Small intestine (tissue), 7 donors: ENCODE results near the gene MARK3. TPM values are rescaled to one million over a fixed set of nuclear protein-coding genes. Genes with fewer than 3 reads are reported as not detected.

Experiments
- DNase-seq, 2 donors: peaks; one replicate each; pipeline versions ENCODE4 v3.0.0 to v3.0.0-alpha.2; 2013
- FAIRE-seq: peaks from 2 replicates; lab custom pipeline; 2012; peaks lifted over from hg19 to GRCh38; lab: Jason Lieb, UNC
- H3K27ac ChIP-seq, 3 donors: one replicate each; pipeline ENCODE4 v1.5.1; 2013; ENCODE audit warnings: low read length in 2 of 3, mild to moderate bottlenecking in 2 of 3, control low read depth in 1 of 3, inconsistent platforms in 1 of 3, low read depth in 1 of 3, moderate library complexity in 1 of 3
- H3K27me3 ChIP-seq, 3 donors: one replicate each; pipeline ENCODE4 v1.6.1; 2013; ENCODE audit warnings: low read length in 3 of 3, inconsistent platforms in 1 of 3; ENCODE audit not compliant: control insufficient read depth in 3 of 3, insufficient read depth in 3 of 3
- H3K36me3 ChIP-seq, 3 donors: one replicate each; pipeline ENCODE4 v1.6.1; 2013; ENCODE audit warnings: low read length in 3 of 3, inconsistent platforms in 1 of 3, low read depth in 1 of 3, mild to moderate bottlenecking in 1 of 3, moderate library complexity in 1 of 3; ENCODE audit not compliant: control insufficient read depth in 3 of 3, insufficient read depth in 2 of 3
- H3K4me1 ChIP-seq, 3 donors: one replicate each; pipeline ENCODE4 v1.6.1; 2013; ENCODE audit warnings: low read length in 2 of 3, inconsistent platforms in 1 of 3, low read depth in 1 of 3, mild to moderate bottlenecking in 1 of 3, moderate library complexity in 1 of 3; ENCODE audit not compliant: control insufficient read depth in 3 of 3, insufficient read depth in 2 of 3
- H3K4me3 ChIP-seq, 3 donors: one replicate each; pipeline ENCODE4 v1.5.1; 2013; ENCODE audit warnings: low read length in 3 of 3, control low read depth in 1 of 3, inconsistent platforms in 1 of 3, low read depth in 1 of 3, mild to moderate bottlenecking in 1 of 3, moderate library complexity in 1 of 3
- H3K9me3 ChIP-seq, 2 donors: one replicate each; pipeline ENCODE4 v1.6.1; 2013; ENCODE audit warnings: low read depth in 1 of 2, low read length in 1 of 2; ENCODE audit not compliant: control insufficient read depth in 2 of 2, insufficient read depth in 1 of 2
- WGBS, 3 donors: extraction: QIAGEN DNeasy Blood & Tissue Kit; methylation state at CpG; one replicate each; pipeline ENCODE4 v1.1.7; 2013; 5-methylcytosine and 5-hydroxymethylcytosine counted together
- polyA plus RNA-seq, 4 donors: library from polyadenylated mRNA; stranded (reverse) in 3 of 4; unstranded in 1 of 4; fragments of 200-250 nt in 3 of 4; fragments of 120-200 nt in 1 of 4; gene quantifications; one replicate each; pipeline versions ENCODE4 v1.2.1 to v1.2.3, GENCODE V29; 2013
- donor health status: healthy with polysubstance abuse.
- donor health status: control.
- donor health status: control.
- donor health status: Bipolar disorder and iron deficiency.
- donor health status: healthy.

Gene MARK3
- polyA plus RNA-seq, 4 donors, result 37.7 to 67.8 (median 60.6) TPM

DNA sequence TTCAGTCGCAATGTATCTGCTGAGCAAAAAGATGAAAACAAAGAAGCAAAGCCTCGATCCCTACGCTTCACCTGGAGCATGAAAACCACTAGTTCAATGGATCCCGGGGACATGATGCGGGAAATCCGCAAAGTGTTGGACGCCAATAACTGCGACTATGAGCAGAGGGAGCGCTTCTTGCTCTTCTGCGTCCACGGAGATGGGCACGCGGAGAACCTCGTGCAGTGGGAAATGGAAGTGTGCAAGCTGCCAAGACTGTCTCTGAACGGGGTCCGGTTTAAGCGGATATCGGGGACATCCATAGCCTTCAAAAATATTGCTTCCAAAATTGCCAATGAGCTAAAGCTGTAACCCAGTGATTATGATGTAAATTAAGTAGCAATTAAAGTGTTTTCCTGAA, 117.7 kb downstream of the MARK3 start:
- Histone ChIP-seq H3K36me3 (peaks cover 7 to 67% (median 20%) of the 10 kb centered on the region in 3 donors), H3K4me1 (no peaks in the 10 kb centered on the region), H3K27ac (no peak overlapping the region), H3K9me3 (no peaks in the 10 kb centered on the region), H3K4me3 (no peak overlapping the region), H3K27me3 (no peaks in the 10 kb centered on the region)
- FAIRE-seq, result no peak
- DNase-seq, result no peak
- WGBS, 3 donors, result 96 to 98% (median 96%) methylated on average over 18 of the region's 18 CpGs

DNA sequence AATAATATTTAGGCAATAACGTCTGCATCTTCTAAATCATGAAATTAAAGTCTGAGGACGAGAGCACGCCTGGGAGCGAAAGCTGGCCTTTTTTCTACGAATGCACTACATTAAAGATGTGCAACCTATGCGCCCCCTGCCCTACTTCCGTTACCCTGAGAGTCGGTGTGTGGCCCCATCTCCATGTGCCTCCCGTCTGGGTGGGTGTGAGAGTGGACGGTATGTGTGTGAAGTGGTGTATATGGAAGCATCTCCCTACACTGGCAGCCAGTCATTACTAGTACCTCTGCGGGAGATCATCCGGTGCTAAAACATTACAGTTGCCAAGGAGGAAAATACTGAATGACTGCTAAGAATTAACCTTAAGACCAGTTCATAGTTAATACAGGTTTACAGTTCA, 118.1 kb downstream of the MARK3 start:
- H3K4me1 ChIP-seq, result no peaks in the 10 kb centered on the region
- WGBS, 3 donors, result 95 to 98% (median 97%) methylated on average over 12 of the region's 12 CpGs
- H3K27me3 ChIP-seq, result no peaks in the 10 kb centered on the region
- H3K4me3 ChIP-seq, result no peak overlapping the region
- no peak for DNase-seq
- H3K27ac ChIP-seq, result no peak overlapping the region
- peaks cover 8 to 69% (median 20%) of the 10 kb centered on the region in 3 donors for H3K36me3 ChIP-seq
- H3K9me3 ChIP-seq, result no peaks in the 10 kb centered on the region
- FAIRE-seq, result no peak

DNA sequence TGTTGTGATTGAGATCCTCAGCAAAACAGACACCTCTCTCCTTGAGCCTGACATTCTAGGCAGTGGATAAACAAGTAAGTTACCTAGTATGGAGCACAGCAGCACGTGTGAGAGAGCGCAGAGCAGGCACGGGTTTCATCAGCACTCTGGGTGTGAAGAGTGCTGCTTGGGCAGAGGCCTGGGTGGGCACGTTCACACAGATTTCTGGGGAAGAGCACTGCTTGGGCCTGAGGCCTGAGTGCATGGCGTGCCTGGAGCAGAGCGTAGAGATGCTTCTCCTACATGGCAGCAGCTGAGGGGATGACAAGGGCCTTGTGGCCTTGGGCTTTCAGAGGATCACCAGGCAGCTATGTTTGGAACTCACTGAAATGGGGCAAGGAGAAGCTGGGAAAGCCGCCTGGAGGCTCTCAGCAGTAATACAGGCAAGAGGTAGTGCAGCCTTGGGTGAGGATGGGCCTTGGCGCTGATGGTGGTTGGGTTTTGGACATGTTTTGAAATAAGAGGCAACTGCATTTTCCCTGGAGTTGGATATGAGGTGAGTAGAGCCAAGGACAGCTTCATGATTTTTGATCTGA, 119.9 kb downstream of the MARK3 start:
- Histone ChIP-seq H3K9me3 (no peaks in the 10 kb centered on the region), H3K4me1 (no peaks in the 10 kb centered on the region), H3K27ac (no peak overlapping the region), H3K27me3 (no peaks in the 10 kb centered on the region), H3K36me3 (peaks cover 8 to 81% (median 20%) of the 10 kb centered on the region in 3 donors), H3K4me3 (no peak overlapping the region)
- no peak for DNase-seq
- no peak for FAIRE-seq
- 82 to 84% (median 83%) methylated on average over 8 of the region's 8 CpGs for WGBS, 3 donors

DNA sequence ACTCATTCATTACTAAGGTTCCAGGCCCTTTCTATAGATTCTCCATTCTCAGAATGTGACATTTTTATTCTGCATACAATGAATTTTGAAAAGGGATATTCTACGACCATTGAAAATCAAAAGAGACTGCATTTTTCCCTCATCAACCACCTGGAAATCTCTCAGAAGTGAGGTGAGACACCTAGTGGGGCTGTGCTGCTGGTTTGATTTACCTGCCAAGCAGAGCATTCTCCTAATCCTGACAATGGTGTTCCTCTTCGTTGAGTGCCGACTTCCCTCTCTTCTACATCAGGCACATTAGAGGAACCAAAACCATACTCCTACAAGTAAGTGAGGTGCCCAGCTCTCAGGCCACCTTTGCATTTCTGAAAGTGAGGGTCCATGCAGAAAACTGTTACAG, 122.5 kb downstream of the MARK3 start:
- no peak overlapping the region for H3K4me3 ChIP-seq
- FAIRE-seq (no peak), DNase-seq (no peak)
- H3K27ac ChIP-seq, result no peak overlapping the region
- H3K27me3 ChIP-seq, result no peaks in the 10 kb centered on the region
- H3K4me1 ChIP-seq, result no peaks in the 10 kb centered on the region
- 80 to 90% (median 85%) methylated on average over 3 of the region's 3 CpGs for WGBS, 3 donors
- peaks cover 8 to 77% (median 15%) of the 10 kb centered on the region in 3 donors for H3K36me3 ChIP-seq
- H3K9me3 ChIP-seq, result no peaks in the 10 kb centered on the region

DNA sequence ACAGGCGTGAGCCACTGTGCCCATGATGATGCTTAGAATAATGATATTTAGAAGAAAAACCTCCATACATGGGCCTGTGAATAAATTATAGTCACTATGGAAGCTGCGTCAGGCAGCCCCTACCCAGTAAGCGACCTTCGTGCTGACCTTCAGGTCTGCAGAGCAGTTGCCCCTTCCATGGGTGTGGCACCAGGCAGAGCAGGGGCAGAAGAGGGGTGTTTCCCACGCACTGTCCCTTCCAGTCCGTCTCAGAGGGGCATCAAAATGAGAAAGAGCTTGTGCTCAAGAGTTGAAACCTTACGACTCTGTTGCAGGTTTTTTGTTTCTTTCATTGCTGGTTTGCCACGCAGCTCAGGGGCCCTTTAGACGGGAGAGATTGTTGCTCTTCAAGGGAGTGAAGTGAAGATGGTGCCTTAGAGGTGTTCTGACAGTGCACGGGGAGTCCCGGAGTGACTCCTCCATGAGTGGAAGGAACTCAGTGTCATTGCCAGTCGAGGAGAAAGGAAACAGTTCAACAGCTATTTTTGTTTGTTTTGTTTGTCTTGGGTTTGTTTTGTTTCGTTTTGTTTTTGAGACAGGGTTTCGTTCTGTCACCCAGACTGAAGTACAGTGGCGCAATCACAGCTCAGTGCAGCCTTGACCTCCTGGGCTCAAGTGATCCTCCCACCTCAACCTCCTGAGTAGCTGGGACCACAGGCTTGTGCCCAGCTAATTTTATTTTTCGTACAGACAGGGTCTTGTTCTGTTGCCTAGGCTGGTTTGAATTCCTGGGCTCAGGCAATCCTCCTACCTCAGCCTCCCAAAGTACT, 123.5 kb downstream of the MARK3 start:
- no peak for DNase-seq

GRCh38 chr14:103509864-103510723, 124.9 kb downstream of the MARK3 start:
- WGBS, 3 donors, result 90 to 93% (median 91%) methylated on average over 11 of the region's 11 CpGs
- no peak for FAIRE-seq
- Histone ChIP-seq H3K27me3 (no peaks in the 10 kb centered on the region), H3K4me1 (no peaks in the 10 kb centered on the region), H3K9me3 (no peaks in the 10 kb centered on the region), H3K4me3 (no peak overlapping the region), H3K36me3 (peaks cover 2 to 70% (median 6%) of the 10 kb centered on the region in 3 donors), H3K27ac (no peak overlapping the region)
- no peak for DNase-seq

More for the DNA sequence above, 123.5 kb downstream of the MARK3 start:
- WGBS, 3 donors, result 83 to 91% (median 84%) methylated on average over 16 of the region's 16 CpGs
- no peaks in the 10 kb centered on the region for H3K4me1 ChIP-seq
- H3K27ac ChIP-seq, result no peak overlapping the region
- H3K4me3 ChIP-seq, result no peak overlapping the region
- H3K27me3 ChIP-seq, result no peaks in the 10 kb centered on the region
- H3K9me3 ChIP-seq, result no peaks in the 10 kb centered on the region
- H3K36me3 ChIP-seq, result peaks cover 7 to 76% (median 9%) of the 10 kb centered on the region in 3 donors
- FAIRE-seq, result no peak

GRCh38 chr14:103510724-103511693, 125.8 kb downstream of the MARK3 start:
- Histone ChIP-seq H3K9me3 (no peaks in the 10 kb centered on the region), H3K4me1 (no peaks in the 10 kb centered on the region), H3K27ac (no peak overlapping the region), H3K4me3 (no peak overlapping the region), H3K27me3 (no peaks in the 10 kb centered on the region), H3K36me3 (peaks cover 2 to 64% (median 2%) of the 10 kb centered on the region in 3 donors)
- no peak for DNase-seq
- FAIRE-seq, result no peak
- WGBS, 3 donors, result 92 to 95% (median 95%) methylated on average over 26 of the region's 26 CpGs
